NCI-H526 treated with DMSO at 0.1 percent for 48 hours (cell line): ENCODE results near the gene RABGAP1.
"Not testable (repeated sequence)": the region's sequence is repeated elsewhere in the genome, so short reads cannot be mapped to it uniquely, and the experiment has no call there.

Experiments
- DNase-seq: peaks from one replicate; lab custom pipeline; 2025; lab: John Stamatoyannopoulos, UW

The RABGAP1 gene

GRCh38 chr9:122940749-122941581 lies at the start of gene RABGAP1:
Gene RABGAP1, plus strand, starts transcription at chr9:122941020. Its CDS starts 16,040 bp downstream, at chr9:122957060.
- DNase-seq = peak; percentile 81

DNA sequence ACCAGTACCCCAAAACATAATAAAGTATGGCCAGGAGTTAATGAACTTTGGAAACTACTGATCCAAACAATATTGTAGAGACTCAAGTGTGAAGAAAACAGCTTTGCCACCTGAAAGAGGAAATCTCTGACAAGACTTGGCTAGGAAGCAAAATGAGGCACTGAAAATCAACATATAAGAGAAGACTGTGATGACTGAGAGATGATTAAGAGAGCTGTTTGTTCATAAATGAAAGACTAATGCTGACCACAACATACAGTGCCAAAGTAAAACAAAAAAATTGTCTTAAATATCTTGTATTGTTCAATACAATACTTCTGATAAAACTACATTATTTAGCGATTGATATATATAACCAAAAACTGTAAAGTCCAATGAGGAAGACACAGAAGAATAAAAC lies 42.9 kb upstream of the RABGAP1 start:
- DNase-seq = no peak

GRCh38 chr9:122900791-122901190 lies 40.0 kb upstream of the RABGAP1 start:
- no peak for DNase-seq

GRCh38 chr9:122904466-122904822 lies 36.4 kb upstream of the RABGAP1 start:
- no peak for DNase-seq

- DNase-seq = peak; percentile 95
These were observed 35.8 kb upstream of the RABGAP1 start, which contains the start of gene RC3H2 for GRCh38 chr9:122904823-122905710. Gene RC3H2, minus strand, starts transcription at chr9:122905359. Its CDS starts 7,850 bp downstream, at chr9:122897509.

- DNase-seq = not testable (repeated sequence)
These were observed 34.7 kb upstream of the RABGAP1 start for GRCh38 chr9:122906122-122906521.

DNA sequence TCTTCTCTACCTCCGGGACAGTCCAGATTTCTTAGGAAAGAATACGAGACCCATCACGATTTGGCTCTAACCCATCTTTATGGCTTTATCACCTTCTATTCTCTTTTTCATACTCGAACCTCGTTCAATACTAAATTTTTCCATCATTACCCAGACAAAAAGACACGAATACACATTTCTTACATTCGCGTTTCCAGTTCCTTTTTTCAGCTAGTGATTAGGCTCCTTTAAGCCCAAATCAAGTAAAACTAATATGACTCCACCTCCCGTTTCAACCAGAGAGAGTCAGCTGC lies 28.2 kb upstream of the RABGAP1 start:
- DNase-seq = no peak

GRCh38 chr9:122912964-122913673 lies 27.7 kb upstream of the RABGAP1 start, which contains the start of gene ZBTB6:
Gene ZBTB6, minus strand, starts transcription at chr9:122913323. Its CDS starts 1,251 bp downstream, at chr9:122912072.
- peak; percentile 62 for DNase-seq

DNA sequence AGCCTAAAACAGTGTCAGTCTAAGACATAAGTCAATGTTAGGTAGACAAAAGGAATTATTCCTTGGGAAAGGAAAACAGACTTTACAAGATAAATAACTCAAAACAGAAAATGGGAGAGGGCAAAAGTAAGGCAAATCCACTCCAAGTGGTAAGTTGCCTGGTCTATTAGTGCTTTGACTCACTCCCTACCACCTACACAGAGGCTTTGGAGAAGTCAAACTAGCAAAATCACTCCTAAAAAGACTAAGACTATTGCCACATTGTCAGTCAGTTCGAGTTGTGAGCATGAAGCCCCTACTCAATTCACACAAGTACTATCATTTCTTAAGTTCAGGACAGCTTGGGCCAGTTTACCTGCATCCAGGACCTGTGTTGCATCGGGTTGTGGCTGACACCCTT lies 22.5 kb upstream of the RABGAP1 start:
- DNase-seq = no peak

DNA sequence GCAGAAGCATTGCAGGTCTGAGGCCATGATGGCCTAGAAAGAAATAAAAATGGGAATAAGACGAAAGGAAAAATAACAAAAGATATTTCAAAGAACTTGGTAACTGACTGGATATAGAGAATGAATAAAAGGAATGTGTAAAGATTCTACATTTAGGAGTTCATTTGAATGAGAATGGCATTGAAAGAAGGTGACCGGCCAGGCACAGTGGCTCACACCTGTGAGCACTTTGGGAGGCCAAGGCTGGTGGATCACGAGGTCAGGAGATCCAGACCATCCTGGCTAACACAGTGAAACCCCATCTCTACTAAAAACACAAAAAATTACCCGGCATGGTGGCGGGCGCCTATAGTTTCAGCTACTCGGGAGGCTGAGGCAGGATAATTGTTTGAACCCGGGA lies 18.1 kb upstream of the RABGAP1 start:
- no peak for DNase-seq

DNA sequence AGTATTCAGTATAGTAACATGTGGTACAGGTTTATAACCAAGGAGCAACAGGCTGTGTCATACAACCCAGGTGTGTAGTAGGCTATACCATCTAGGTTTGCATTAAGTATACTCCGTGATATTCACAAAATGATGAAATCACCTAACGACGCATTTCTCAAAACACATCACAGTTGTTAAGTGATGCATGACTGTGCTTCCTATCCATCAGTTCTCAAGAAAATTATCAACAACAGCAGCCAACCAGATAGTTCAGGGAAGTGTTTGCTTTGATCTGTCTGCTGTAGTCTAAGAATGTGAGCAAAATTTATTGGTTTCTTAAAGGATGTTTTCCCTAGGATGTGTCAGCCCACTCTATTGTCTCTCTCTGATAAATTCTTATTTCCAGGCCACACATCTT lies 16.9 kb upstream of the RABGAP1 start:
- DNase-seq = no peak

- no peak for DNase-seq
These were observed 10.9 kb upstream of the RABGAP1 start for GRCh38 chr9:122929796-122930354.

GRCh38 chr9:122930541-122931225 lies 10.1 kb upstream of the RABGAP1 start:
- DNase-seq = no peak

GRCh38 chr9:122931226-122932121 lies 9.3 kb upstream of the RABGAP1 start, which contains the start of gene ZBTB26:
Gene ZBTB26, minus strand, starts transcription at chr9:122931512. Its CDS starts 11,578 bp downstream, at chr9:122919934.
- DNase-seq = peak; percentile 73

- DNase-seq = no peak
These were observed 4.4 kb upstream of the RABGAP1 start for GRCh38 chr9:122936464-122936863.

DNA sequence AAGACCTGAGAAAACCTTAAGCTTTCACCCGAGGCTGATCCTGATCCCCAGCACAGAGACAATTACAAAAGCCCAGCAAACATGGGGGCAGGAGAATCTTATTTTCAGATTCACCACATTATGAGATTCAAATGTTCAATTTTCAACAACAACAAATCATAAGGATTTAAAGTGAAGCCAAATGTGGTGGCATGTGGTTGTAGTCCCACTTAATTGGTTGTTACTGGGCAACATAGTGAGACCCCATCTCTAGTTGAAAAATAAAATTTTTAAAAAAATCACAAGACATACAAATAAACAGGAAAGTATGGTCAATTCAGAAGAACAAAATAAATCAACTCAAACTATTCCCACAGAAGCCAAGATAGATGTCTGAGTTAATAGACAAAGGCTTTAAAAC lies 3.9 kb upstream of the RABGAP1 start:
- no peak for DNase-seq

DNA sequence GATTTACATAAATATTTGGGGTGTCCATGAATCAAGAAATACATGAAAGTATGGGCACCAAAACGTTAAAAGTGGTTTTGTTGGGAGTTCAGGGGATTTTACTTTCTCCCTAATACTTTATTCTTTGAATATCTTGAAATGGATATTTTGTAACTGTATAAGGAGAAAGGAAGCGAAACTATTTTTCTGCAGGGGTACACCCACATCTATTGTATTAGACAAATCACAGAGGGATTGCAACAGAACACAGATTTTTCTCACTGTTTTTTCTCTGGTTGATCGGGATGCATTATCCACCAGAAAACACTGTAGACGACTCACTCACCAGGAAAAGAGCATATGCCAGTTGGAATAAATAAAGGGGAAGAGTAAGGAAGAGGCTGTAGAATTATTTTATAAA lies 1.2 kb upstream of the RABGAP1 start:
- no peak for DNase-seq

- no peak for DNase-seq
These were observed 419 bp upstream of the RABGAP1 start for GRCh38 chr9:122940454-122940748.

DNA sequence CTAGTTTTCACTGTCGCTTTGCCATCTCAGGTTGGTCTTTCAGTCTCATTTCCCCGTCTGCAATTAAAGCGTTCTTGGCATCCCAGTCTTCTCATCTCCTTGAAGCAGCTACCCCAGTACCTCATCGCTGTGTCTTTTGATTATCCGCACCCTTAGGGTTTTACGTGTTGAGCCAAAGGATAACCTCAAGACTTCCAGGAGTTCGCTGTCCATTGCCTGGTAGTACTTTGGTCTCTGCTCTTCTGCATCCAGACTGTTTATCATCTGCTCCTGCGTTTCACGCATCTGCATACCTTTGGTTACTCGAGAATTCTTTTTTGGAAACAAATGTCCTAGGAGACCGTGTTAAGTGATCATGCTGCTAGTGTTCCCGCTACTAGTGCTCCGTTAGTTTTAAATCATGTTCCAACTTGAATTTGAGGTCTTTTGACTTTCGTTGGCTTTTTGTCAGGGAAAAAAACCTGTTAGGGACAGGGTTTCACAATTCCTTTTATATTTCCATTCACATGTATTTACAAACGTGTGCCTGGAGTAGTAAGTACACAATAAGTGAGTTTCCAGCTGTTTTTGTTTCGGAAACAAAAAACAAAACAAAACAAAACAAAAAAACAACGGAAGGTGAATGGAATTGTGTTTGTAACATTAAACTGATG lies 888 bp downstream of the RABGAP1 start:
- DNase-seq = no peak
